ENCODE measurements around the gene SOCS4. TPM values are rescaled to one million over a fixed set of nuclear protein-coding genes. Genes with fewer than 3 reads are reported as not detected.
A peak's percentile ranks its signal among the peaks of the same experiment; 100 is the strongest.
"Not testable (repeated sequence)": the region's sequence is repeated elsewhere in the genome, so short reads cannot be mapped to it uniquely, and the experiment has no call there.

Gene SOCS4
- total and polyA plus RNA-seq, 7 donors: 4.1 to 23.7 (median 11.7) TPM

GRCh38 chr14:55025948-55026347, 1.1 kb upstream of the SOCS4 start:
- H3K4me3 ChIP-seq: peak overlapping the region; percentile 79
- no peak for ATAC-seq

GRCh38 chr14:55026441-55026792, 619 bp upstream of the SOCS4 start:
- no peaks in the 10 kb centered on the region for H3K9me3 ChIP-seq
- no peaks in the 10 kb centered on the region for H3K36me3 ChIP-seq (ENCODE audit: insufficient read depth in 1 of 2, low read depth in 1 of 2)
- ATAC-seq (no peak), DNase-seq (no peak)
- H3K4me1 ChIP-seq: peaks cover 22% of the 10 kb centered on the region
- intact Hi-C loops (cut with DNase I): no loop called here
- peak overlapping the region; percentile 65 for H3K27ac ChIP-seq
- no peaks in the 10 kb centered on the region for H3K27me3 ChIP-seq (ENCODE audit: insufficient read depth in 3 of 3, low read length in 2 of 3)
- no peak for TF ChIP-seq CTCF (IDR thresholded peaks at IDR 0.05)
- peak overlapping the region; percentile 79 for H3K4me3 ChIP-seq
- 1 to 2% (median 2%) methylated on average over 9 of the region's 9 CpGs for WGBS, 3 donors

More at GRCh38 chr14:55025948-55026347, 1.1 kb upstream of the SOCS4 start:
- Histone ChIP-seq H3K27me3 (ENCODE audit: insufficient read depth in 3 of 3, low read length in 2 of 3) (no peaks in the 10 kb centered on the region), H3K9me3 (no peaks in the 10 kb centered on the region), H3K4me1 (peaks cover 22% of the 10 kb centered on the region), H3K36me3 (ENCODE audit: insufficient read depth in 1 of 2, low read depth in 1 of 2) (no peaks in the 10 kb centered on the region), H3K27ac (no peak overlapping the region)
- no peak for DNase-seq
- WGBS, 3 donors: 19 to 28% (median 20%) methylated on average over 7 of the region's 7 CpGs
- no peak for TF ChIP-seq CTCF (IDR thresholded peaks at IDR 0.05)
- intact Hi-C loops (cut with DNase I): no loop called here

- 3 to 4% (median 4%) methylated on average over 8 of the region's 8 CpGs for WGBS, 3 donors
- ATAC-seq (no peak), DNase-seq (no peak)
- intact Hi-C loops (cut with DNase I): no loop called here
- peaks cover 0 to 5% of the 10 kb centered on the region in 2 donors for H3K36me3 ChIP-seq (ENCODE audit: insufficient read depth in 1 of 2, low read depth in 1 of 2)
- no peak overlapping the region for H3K27ac ChIP-seq
- H3K27me3 ChIP-seq (ENCODE audit: insufficient read depth in 3 of 3, low read length in 2 of 3): no peaks in the 10 kb centered on the region
- no peaks in the 10 kb centered on the region for H3K9me3 ChIP-seq
- peak overlapping the region; percentile 79 for H3K4me3 ChIP-seq
- TF ChIP-seq CTCF (IDR thresholded peaks at IDR 0.05): no peak
- peaks cover 22% of the 10 kb centered on the region for H3K4me1 ChIP-seq
These were observed 1.0 kb downstream of the SOCS4 start for GRCh38 chr14:55028066-55028465.

- intact Hi-C loops (cut with DNase I): no loop called here
- 59 to 65% (median 59%) methylated on average over 4 of the region's 4 CpGs for WGBS, 3 donors
- Histone ChIP-seq H3K27ac (no peak overlapping the region), H3K4me1 (peaks cover 22% of the 10 kb centered on the region), H3K9me3 (no peaks in the 10 kb centered on the region), H3K27me3 (ENCODE audit: insufficient read depth in 3 of 3, low read length in 2 of 3) (no peaks in the 10 kb centered on the region), H3K4me3 (peak overlapping the region; percentile 79), H3K36me3 (ENCODE audit: insufficient read depth in 1 of 2, low read depth in 1 of 2) (peaks cover 0 to 5% of the 10 kb centered on the region in 2 donors)
- DNase-seq (no peak), ATAC-seq (no peak)
- TF ChIP-seq CTCF (IDR thresholded peaks at IDR 0.05): no peak
These were observed 1.4 kb downstream of the SOCS4 start for GRCh38 chr14:55028476-55028875.

- H3K27ac ChIP-seq: no peak overlapping the region
- no peak overlapping the region for H3K4me3 ChIP-seq
- ATAC-seq (no peak), DNase-seq (no peak)
- intact Hi-C loops (cut with DNase I): no loop called here
- no peaks in the 10 kb centered on the region for H3K9me3 ChIP-seq
- no peak for TF ChIP-seq CTCF (IDR thresholded peaks at IDR 0.05)
- whole genome bisulfite sequencing, 3 donors: 46 to 51% (median 51%) methylated on average over 2 of the region's 2 CpGs
- H3K27me3 ChIP-seq (ENCODE audit: insufficient read depth in 3 of 3, low read length in 2 of 3): no peaks in the 10 kb centered on the region
- H3K4me1 ChIP-seq: peaks cover 18% of the 10 kb centered on the region
- peaks cover 0 to 19% of the 10 kb centered on the region in 2 donors for H3K36me3 ChIP-seq (ENCODE audit: insufficient read depth in 1 of 2, low read depth in 1 of 2)
These were observed 4.2 kb downstream of the SOCS4 start for GRCh38 chr14:55031190-55031589.

GRCh38 chr14:55037995-55038394, 11.0 kb downstream of the SOCS4 start:
- not testable (repeated sequence) for H3K4me3 ChIP-seq, DNase-seq

More at GRCh38 chr14:55037995-55038394, 11.0 kb downstream of the SOCS4 start:
- ATAC-seq; H3K4me1 ChIP-seq; intact Hi-C loops (cut with DNase I); H3K27me3 ChIP-seq (ENCODE audit: insufficient read depth in 3 of 3, low read length in 2 of 3); H3K9me3 ChIP-seq; H3K27ac ChIP-seq: not testable (repeated sequence)
- H3K36me3 ChIP-seq (ENCODE audit: insufficient read depth in 1 of 2, low read depth in 1 of 2): peaks cover 0 to 30% of the 10 kb centered on the region in 2 donors

Measured in psoas muscle (tissue), 8 donors.